ENCODE results near the gene HYDIN.
"Not testable (repeated sequence)": the region's sequence is repeated elsewhere in the genome, so short reads cannot be mapped to it uniquely, and the experiment has no call there.

HYDIN gene

GRCh38 chr16:71080262-71080661 is 150.3 kb downstream of the HYDIN start:
- H3K27ac Mint-ChIP-seq; H3K4me1 Mint-ChIP-seq; H3K4me3 Mint-ChIP-seq; H3K36me3 Mint-ChIP-seq; H3K9me3 Mint-ChIP-seq; DNase-seq (ENCODE audit: low spot score in 2 of 2); ATAC-seq: not testable (repeated sequence)

- not testable (repeated sequence) for ATAC-seq; H3K4me3 Mint-ChIP-seq; H3K27ac Mint-ChIP-seq; H3K4me1 Mint-ChIP-seq; H3K36me3 Mint-ChIP-seq; DNase-seq (ENCODE audit: low spot score in 2 of 2); H3K9me3 Mint-ChIP-seq
Observed at GRCh38 chr16:71070651-71071050, 159.9 kb downstream of the HYDIN start.

- H3K4me1 Mint-ChIP-seq; DNase-seq (ENCODE audit: low spot score in 2 of 2); H3K36me3 Mint-ChIP-seq; H3K4me3 Mint-ChIP-seq; H3K27ac Mint-ChIP-seq; H3K9me3 Mint-ChIP-seq; ATAC-seq: not testable (repeated sequence)
Observed at GRCh38 chr16:71069842-71070241, 160.7 kb downstream of the HYDIN start.

- H3K27ac Mint-ChIP-seq; H3K4me3 Mint-ChIP-seq; ATAC-seq; H3K9me3 Mint-ChIP-seq; H3K4me1 Mint-ChIP-seq; H3K36me3 Mint-ChIP-seq; DNase-seq (ENCODE audit: low spot score in 2 of 2): not testable (repeated sequence)
Observed at GRCh38 chr16:71053897-71054609, 176.5 kb downstream of the HYDIN start.

GRCh38 chr16:71050307-71050706 is 180.2 kb downstream of the HYDIN start:
- not testable (repeated sequence) for H3K4me1 Mint-ChIP-seq, ATAC-seq

GRCh38 chr16:71039368-71040111 is 191.0 kb downstream of the HYDIN start:
- not testable (repeated sequence) for H3K36me3 Mint-ChIP-seq; DNase-seq (ENCODE audit: low spot score in 2 of 2); H3K4me3 Mint-ChIP-seq; H3K27ac Mint-ChIP-seq; H3K4me1 Mint-ChIP-seq; H3K9me3 Mint-ChIP-seq
- peak; percentile 16 for ATAC-seq

More at GRCh38 chr16:71050307-71050706, 180.2 kb downstream of the HYDIN start:
- not testable (repeated sequence) for H3K27ac Mint-ChIP-seq; DNase-seq (ENCODE audit: low spot score in 2 of 2); H3K4me3 Mint-ChIP-seq; H3K9me3 Mint-ChIP-seq; H3K36me3 Mint-ChIP-seq

- ATAC-seq; H3K9me3 Mint-ChIP-seq; H3K27ac Mint-ChIP-seq; H3K36me3 Mint-ChIP-seq; DNase-seq (ENCODE audit: low spot score in 2 of 2); H3K4me3 Mint-ChIP-seq; H3K4me1 Mint-ChIP-seq: not testable (repeated sequence)
Observed at GRCh38 chr16:71038421-71038820, 192.1 kb downstream of the HYDIN start.

- H3K9me3 Mint-ChIP-seq; H3K27ac Mint-ChIP-seq; DNase-seq (ENCODE audit: low spot score in 2 of 2); H3K4me3 Mint-ChIP-seq; H3K4me1 Mint-ChIP-seq; ATAC-seq; H3K36me3 Mint-ChIP-seq: not testable (repeated sequence)
Observed at GRCh38 chr16:71037987-71038386, 192.5 kb downstream of the HYDIN start.

- not testable (repeated sequence) for H3K9me3 Mint-ChIP-seq; H3K4me1 Mint-ChIP-seq; H3K36me3 Mint-ChIP-seq; H3K27ac Mint-ChIP-seq; H3K4me3 Mint-ChIP-seq; ATAC-seq; DNase-seq (ENCODE audit: low spot score in 2 of 2)
Observed at GRCh38 chr16:71028032-71028727, 202.3 kb downstream of the HYDIN start.

- H3K4me1 Mint-ChIP-seq; H3K36me3 Mint-ChIP-seq; H3K9me3 Mint-ChIP-seq; ATAC-seq; H3K27ac Mint-ChIP-seq; DNase-seq (ENCODE audit: low spot score in 2 of 2); H3K4me3 Mint-ChIP-seq: not testable (repeated sequence)
Observed at GRCh38 chr16:71027511-71027910, 203.0 kb downstream of the HYDIN start.

GRCh38 chr16:71023851-71024439 is 206.6 kb downstream of the HYDIN start:
- H3K27ac Mint-ChIP-seq; H3K36me3 Mint-ChIP-seq; H3K9me3 Mint-ChIP-seq; DNase-seq (ENCODE audit: low spot score in 2 of 2); ATAC-seq; H3K4me3 Mint-ChIP-seq; H3K4me1 Mint-ChIP-seq: not testable (repeated sequence)

- not testable (repeated sequence) for H3K4me3 Mint-ChIP-seq; H3K36me3 Mint-ChIP-seq; H3K4me1 Mint-ChIP-seq; H3K27ac Mint-ChIP-seq; ATAC-seq; H3K9me3 Mint-ChIP-seq; DNase-seq (ENCODE audit: low spot score in 2 of 2)
Observed at GRCh38 chr16:71021961-71022537, 208.5 kb downstream of the HYDIN start.

GRCh38 chr16:71019067-71019682 is 211.3 kb downstream of the HYDIN start:
- not testable (repeated sequence) for H3K4me1 Mint-ChIP-seq; H3K4me3 Mint-ChIP-seq; ATAC-seq; H3K36me3 Mint-ChIP-seq; DNase-seq (ENCODE audit: low spot score in 2 of 2); H3K27ac Mint-ChIP-seq; H3K9me3 Mint-ChIP-seq

GRCh38 chr16:71015419-71015818 is 215.1 kb downstream of the HYDIN start:
- not testable (repeated sequence) for H3K4me3 Mint-ChIP-seq; DNase-seq (ENCODE audit: low spot score in 2 of 2); H3K9me3 Mint-ChIP-seq; H3K36me3 Mint-ChIP-seq; H3K27ac Mint-ChIP-seq; H3K4me1 Mint-ChIP-seq; ATAC-seq
